Activated CD8-positive, alpha-beta memory T cell treated with anti-CD3 and anti-CD28 coated beads, Interleukin-2, amount 50 U/mL, for 4 hours (primary cell): ENCODE measurements around the gene C8A.

ENCODE experiments used
- DNase-seq: peaks from one replicate; pipeline ENCODE4 v3.0.0-alpha.2; 2020

C8A gene

DNA sequence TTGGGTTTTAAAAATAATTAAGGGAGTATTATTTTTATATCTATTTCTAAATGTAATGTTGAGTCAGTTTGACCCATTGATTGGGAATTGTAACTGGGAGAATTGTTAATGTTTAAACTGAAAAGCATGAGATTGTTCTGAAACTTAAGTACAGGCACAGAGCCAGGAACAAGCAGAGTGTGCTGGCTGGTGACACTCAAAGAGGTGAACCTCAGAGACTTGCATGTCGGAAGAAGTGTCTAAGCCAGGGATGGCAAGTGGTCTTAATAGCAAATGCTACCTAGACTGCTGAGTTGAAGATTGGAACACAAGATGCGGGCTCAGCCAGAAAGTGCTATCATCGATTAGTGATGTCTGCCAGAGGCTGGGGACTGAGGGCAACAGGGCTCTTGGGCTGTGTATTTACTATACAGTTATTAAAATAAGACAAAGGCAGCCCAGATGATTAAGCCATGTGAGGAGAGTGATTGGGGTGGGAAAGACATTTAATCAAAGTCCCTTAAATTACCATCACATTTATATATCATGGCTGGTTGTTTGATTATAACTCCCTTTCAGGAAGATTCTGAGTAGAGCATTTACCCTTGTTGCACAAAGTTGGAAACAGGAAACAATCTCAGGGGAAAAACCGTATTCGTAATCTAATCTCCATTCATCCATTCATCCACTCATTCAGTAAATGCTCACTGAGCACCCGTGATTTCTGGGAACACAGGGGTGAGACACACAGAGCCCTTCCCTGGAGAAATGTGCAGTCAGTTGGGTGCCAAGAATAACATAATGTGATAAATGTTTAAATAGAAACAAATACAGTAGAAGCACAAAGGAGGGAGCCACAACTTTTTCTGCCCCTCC, 42.8 kb downstream of the C8A start:
- no peak for DNase-seq

DNA sequence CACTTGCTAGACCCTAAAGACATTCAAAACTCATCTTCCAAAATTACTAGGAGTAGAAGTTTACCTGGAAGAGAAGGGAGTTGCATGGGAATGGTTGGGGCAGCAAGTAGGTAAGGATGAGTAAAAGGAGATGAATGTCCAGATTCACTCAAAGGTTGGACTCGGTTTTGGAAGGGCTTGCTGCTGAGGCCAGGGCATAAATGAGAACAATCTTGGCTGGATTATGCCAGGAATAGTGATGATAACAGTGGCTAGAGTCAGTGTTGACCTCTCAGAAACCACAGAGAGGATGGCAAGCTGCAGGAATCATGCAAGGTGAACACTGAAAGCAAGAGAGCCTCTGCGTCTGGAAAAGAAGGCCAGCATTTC, 43.4 kb downstream of the C8A start:
- no peak for DNase-seq

DNA sequence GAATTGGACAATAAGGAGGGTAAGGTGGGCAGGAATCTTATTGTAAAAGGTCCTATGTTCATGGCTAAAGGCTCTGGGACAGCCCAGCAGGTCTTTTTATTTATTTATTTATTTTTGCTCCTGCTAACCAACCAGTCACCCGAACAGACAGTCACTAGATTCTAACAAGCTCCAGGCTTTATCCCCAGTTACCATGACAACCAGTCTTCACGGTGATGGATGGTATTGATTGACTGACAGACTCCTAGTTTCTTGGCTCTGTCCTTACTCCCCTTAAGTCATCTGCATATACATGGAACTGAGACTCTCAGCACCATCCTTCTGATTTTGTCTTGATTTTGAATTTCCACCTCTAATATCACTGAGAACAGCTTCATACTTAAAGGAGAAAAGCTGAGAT, 44.3 kb downstream of the C8A start:
- no peak for DNase-seq

DNA sequence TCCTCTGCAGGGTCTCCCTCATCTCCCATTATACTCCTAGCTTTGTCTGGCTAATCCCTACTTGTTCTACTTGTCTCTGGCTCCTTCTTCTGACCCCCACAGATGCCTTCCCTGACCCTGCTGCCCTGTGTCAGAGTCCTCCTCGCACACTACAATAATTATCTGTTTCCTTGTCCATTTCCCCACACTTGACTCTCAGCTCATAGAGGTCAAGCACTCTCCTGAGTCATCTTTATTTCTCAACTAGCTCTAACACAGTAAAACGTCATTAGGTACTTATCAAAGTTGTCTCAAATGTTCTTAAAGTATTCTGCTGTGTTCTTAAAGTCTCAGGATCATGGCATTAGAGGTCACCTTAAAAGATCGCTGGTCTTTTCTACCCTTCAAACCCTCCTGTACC, 47.1 kb downstream of the C8A start:
- no peak for DNase-seq

DNA sequence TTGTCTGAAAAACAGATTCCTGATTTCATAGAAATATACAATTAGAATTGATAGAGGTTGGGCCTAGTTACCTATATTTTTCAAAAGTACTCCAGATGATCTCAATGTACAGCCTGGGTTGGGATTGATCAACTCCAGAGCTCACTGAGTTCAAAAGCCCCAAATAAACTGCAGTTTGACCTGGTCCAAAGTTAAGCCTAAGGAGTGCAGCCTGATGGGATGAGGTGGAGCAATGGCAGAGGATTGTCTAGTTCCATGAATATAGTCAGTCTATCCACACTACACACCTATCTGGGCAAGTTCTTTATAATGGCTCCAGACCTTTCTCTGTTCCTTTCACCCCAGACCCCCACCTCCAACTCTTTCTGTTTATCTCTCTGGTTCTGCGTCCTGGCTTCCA, 49.2 kb downstream of the C8A start:
- DNase-seq = no peak

DNA sequence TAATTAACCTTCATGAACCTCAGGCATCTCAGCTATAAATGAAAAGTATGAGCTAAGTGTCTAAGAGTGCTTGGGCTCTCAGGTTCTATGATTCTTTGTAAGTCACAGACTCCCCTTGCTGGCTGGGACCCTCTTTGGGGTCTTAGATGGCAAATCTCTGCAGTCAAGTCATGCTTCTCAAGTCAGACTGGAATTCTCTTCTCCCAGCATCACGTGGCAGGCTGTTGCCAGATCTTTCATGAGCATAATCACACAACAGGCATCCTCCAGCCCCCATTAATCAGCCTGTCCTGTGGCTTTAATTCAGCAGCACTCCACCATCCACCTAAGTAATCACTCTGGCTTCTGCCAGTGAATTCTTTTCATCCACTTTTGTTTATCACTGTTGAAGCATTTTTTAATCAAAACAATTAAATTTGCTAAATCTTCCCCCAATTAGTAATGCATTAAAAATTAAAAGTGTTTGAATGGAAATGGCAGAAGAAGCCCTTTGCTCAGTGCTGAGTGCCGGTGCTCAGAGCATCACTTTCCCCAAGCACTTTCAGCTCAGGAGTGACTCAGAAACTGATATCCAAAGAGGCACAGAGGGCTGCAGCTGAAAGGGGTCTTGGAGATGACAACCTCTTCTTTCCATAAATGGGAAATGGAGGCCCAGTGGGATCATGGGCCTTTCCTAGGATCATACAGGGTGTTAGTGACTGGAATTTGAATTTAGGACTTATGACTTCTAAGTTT, 50.2 kb downstream of the C8A start:
- DNase-seq = no peak

DNA sequence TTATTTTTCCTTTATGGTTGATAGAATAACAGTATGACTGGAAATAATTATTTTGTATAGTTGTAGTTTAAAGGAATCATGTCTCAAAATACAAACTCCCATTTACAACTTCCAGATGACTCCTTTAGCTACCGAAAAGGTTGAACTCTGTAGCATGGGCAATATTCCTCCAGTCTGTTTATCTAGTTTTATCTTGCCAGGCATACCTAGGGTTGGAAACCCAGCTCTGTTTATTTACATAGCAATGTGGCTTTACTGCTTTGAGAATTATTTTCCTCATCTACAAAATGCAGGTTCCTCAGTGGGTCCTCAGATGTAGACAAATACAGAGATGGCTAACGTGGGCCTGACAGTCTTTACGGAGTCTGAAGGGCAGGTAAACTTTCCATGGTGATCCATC, 51.1 kb downstream of the C8A start:
- no peak for DNase-seq

DNA sequence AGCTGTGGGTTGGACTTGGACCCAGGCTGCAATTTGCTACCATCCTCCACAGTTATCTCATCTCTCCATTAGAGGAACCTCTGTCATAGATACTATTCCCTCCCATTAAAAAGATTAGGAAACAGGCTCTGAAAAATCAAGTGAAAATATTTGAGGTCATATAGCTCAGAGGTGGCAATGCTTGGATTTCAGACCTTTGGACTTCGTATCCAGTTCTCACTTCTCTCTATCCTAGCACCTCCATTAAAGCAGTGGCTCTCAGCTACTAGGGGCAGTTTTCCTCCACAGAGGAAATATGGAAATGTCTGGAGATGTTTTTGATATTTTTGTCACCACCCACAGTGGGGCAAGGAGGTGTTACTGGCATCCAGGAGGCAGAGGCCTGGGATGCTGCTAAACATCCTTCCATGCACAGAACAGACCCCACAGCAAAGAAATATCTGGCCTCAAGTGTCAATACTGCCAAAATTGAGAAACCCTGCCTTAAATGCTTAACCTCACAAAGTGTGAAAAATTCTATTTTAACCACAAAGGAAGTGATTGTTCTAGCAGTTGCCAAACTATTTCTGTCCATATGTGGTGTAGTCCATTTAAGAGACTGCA, 54.1 kb downstream of the C8A start:
- DNase-seq = no peak

DNA sequence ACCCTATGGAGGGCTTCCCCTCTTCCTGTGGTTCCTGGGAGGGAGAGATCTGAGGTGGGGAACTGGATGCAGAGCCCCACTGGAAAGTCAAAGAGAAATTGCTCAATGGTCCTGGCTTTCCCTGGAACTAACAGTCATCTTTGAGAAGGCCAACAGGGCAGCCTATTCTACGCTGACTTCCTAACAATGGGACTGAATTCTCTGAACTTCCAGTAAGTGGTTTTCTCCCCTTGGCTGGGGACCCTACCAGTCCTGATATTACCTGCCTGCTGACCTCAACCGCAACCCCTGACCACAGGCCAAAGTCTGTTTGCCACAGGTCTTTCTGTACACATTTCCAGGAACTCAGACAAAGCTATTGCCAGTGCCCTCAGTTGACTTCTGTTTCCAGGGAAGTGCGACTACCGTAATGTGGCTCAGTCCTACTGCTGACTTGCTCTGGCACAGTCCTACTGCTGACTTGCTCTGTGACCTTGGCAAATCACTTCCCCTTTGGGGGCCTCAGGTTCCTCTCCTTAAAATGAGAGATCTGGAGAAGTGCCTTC, 55.9 kb downstream of the C8A start:
- DNase-seq = no peak

DNA sequence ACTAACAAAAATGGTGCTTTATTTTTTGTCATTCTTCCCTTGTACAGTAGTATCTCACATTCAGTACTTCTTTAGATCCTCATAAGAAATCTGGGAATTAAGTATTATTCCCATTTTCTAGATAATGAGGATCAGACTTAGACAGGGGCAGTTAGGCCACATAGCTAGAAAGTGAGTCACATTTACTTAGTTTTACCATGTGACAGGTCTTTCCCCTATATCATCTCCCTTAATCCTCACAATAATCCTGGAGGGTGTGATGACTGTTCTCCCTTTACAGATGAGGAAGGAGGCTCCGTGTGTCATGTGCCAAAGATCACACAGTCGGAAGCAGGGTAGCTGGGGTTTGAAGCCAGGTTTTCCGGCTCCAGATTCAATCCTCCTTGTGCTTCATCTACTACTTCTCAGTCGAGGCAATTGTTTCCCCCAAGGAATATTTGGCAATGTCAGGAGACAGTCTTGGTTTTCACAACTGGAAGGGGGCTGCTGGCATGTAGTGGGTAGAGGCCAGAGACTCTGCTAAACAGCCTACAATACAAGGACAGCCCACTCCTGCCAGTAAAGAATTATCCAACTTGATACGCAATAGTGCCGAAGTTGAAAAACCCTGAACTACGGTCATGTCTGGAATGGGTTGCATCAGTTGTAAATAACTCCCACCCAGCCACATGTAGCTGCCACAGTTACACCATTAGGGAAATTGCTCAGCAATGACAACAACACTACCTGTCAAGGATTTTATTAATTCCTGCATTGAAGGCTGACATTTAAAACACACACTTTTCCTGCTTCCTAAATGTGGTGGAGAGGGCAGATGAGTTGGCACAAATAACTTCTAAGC, 56.7 kb downstream of the C8A start:
- no peak for DNase-seq

DNA sequence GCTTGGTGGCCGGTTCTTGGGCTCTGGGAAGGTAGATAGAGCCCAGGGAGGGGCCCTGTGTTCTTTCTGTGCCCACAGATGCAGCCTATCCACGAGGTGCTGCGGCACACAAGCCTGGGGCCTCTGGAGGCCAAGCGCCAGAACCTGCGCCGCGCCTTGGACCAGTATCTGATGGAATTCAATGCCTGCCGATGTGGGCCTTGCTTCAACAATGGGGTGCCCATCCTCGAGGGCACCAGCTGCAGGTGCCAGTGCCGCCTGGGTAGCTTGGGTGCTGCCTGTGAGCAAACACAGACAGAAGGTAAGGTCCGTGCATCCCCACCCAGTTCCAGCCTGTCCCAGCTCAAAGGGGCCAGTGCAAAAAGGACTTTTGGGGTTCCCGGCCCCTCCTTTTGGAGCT, 57.7 kb downstream of the C8A start:
- DNase-seq = no peak

DNA sequence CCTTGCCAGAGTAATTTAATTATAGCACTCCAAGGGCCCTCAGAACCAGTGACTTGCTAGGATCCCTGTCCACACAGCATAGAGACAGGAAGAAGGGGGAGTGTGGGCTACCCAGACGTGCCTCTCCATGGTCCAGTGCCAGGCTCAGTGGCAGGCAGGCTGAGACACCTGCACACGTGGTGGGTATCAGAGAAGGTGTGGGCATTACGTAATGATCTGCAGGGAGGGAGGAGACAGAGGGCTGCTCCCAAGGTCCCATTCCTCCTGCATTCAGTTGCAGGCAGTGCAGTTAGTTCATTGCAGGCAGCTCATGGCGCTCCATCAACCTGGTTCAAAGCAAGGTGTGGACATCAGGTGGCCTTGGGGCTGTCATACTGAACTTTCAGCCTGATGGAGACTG, 61.4 kb downstream of the C8A start:
- no peak for DNase-seq

DNA sequence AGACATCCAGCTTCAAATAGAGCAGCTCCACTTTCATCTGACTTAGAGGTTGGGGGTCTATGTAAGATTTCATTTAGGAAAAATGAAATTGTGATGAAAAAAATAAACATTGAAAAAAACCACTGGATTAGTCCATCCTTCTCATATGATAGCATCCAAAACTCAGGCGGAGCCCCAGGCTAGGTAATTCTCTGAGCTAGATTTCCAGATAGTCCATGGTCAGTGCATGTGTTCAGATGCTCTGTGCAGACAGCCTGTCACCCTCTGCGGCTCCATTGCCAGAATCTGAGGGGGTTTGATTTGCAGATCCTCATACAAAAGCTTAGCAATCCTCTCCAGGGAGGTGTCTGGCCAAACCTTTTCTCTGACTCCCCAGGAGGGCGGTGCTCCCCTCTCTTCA, 62.0 kb downstream of the C8A start:
- DNase-seq = no peak

DNA sequence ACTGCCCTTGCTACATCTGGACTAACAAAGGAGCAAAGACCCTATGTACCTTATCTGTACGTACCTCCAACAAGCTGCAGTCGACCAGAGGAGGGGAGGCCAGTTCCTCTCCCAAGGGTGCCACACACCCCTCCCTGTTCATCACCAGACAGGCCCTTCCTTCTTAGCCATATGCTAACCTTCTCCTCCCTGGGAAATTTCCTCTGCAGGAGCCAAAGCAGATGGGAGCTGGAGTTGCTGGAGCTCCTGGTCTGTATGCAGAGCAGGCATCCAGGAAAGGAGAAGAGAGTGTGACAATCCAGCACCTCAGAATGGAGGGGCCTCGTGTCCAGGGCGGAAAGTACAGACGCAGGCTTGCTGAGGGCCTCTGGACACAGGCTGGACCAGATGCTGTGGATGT, 62.8 kb downstream of the C8A start:
- no peak for DNase-seq

DNA sequence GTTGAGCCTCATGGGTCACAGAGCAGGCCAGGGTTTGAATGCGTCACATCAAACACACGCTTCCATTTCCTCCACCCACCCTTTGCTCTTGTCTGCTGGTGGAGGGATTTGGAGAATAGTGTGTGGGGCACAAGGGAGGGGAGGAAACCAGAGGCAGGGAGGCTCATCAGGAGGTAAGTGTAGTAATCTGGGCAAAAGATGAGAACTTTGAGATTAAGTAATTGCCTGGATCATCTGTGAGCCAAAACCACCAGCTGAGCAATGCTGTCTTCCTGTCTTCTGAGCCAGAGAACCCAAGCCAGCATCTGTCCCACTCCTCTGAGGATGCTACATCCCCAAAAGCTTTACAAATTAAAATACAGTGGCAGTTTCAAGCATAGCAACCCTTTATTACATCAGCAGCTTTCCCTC, 66.0 kb downstream of the C8A start:
- DNase-seq = no peak

DNA sequence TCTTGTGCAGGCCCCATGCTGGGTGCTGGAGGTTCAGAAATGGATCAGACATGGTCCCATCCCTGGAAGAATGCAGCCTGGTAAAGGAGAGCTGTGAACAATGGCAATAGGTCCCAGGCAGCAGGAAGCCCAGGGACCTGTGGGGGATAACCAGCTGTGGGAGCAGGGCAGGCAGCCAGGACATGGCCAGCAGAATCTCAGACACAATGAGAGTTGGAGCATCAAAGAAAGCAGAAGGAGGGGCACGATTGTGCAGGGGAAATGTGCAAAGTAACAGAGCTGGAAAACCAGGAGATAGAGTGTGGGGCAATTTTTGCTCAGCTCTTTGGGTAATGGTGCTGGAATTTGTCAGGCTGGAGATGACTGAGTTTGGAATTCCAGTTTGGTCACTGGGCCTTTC, 66.9 kb downstream of the C8A start:
- DNase-seq = no peak

DNA sequence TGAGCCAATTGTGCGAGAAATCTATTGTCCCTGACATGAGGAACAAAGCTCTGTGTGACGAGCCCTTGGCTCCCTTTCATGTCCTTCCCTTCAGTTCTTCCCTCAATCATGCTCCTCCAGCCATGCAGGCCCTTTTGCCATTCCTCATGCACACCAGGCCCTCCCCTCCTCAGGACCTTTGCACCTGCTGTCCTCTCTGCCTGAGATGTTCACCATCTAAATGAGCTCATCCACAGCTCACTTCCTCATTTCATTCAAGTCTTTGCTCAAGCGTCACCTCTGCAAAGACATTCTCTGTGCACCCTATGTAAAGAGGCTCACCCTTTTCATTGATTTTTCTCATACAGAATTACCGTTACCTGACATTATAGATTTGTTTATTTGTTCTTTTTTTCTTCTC, 67.5 kb downstream of the C8A start:
- DNase-seq = no peak

DNA sequence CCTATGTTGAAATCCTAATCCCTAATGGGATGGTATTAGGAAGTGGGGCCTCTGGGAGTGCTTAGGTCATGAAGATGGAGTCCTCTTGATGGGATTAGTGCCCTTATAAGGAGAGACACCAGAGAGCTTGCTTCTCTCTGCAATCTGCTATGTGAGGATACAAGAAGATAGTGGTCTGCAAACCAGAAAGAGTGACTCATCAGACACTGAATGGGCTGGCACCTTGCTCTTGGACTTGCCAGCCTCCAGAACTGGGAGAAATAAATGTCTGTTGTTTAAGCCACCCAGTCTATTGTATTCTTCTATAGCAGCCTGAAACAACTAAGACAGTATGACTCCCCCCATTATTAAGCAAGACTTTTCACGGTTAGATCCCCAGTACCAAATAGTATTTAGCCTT, 67.9 kb downstream of the C8A start:
- DNase-seq = no peak

DNA sequence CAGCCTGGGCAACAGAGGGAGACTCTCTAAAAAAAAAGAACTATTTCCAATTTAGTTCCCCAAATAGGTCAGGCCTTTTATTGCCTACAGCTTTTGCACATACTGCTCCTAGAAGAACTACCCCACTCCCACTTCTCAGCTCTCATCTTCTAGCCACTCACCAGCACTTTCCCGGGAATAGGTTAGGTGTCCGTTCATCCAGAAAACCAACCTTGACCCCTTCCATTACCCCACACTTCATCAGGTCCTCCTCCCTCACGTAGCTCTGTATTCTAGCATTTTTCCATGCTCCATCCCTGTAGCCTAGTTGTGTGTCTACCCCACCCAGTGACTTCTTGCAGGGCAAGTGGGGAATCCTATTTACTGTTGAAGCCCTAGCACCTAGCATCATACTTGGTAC, 68.6 kb downstream of the C8A start:
- no peak for DNase-seq

DNA sequence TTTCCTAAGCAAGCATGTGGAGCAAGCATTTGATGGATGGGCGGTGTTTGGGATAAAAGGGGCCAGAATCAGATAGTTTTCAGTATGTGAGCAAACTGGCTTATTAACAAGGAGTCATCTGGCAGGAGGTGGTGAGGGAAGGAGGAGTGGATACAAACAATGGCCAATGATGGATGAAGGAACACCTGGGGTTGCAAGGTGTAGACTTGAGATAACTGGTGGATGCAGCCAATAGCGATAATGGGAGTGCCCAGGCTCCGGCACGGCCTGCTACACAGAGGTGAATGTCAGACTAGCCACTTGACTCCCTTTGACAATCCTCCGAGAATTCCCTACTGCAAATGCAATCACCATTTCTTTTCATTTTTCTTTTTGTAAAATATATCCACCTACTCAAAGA, 69.5 kb downstream of the C8A start:
- no peak for DNase-seq

DNA sequence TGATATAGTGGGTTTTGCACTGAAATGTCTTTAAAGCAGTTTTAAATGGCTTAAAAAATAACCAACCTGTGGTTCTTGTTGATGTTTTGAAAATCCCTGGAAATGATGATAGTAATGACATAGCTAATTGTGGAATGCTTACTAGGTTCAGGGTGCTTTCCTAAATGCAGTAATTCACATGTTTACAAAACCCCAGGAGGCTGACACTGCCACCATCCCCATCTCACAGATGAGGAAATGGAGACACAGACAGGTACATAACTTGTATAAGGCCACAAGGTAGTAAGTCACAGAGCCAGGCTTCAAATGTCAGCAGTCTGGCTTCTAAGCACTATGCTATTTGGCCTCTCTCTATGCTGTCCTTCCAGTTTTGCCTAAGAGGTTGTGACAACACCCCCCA, 70.6 kb downstream of the C8A start:
- no peak for DNase-seq

DNA sequence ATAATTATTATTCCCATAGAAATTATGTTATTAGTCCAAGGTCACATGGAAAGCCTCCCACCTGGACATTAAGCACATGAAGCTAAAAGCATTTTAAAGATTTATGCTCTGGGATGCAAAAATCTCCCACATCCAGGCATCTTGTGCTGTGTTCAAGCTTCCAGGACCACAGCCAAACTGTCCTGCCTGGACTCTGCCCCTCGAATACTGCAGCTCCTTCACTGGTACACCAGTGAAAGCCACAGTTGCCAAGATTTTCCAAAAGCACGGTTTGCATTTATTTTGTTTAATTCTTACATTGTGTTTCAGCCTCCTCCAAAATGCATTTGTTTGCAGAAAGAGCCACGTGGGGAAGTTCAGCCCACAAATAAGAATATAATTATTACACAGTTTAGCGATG, 72.6 kb downstream of the C8A start:
- no peak for DNase-seq

DNA sequence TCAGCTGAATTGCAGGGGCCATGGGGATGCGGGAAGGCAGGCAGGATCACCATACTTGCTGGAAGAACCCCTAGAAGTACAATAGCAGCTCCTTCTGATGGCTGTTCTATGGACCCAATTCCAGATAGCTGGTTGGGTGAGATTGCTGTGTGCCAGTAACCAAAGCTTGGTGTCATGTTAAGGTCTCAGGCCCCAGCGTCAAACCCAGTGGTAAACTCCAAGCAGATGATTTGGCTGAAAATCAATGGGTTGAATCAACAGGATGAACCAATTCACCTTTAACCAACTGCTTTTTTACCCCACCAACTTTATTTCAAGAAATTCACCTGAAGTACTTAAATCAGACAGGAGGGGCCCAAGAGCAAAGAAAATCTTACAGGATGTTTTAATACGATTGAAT, 73.4 kb downstream of the C8A start:
- no peak for DNase-seq
